Measurements from ENCODE around the gene ZBTB8A.

DNA sequence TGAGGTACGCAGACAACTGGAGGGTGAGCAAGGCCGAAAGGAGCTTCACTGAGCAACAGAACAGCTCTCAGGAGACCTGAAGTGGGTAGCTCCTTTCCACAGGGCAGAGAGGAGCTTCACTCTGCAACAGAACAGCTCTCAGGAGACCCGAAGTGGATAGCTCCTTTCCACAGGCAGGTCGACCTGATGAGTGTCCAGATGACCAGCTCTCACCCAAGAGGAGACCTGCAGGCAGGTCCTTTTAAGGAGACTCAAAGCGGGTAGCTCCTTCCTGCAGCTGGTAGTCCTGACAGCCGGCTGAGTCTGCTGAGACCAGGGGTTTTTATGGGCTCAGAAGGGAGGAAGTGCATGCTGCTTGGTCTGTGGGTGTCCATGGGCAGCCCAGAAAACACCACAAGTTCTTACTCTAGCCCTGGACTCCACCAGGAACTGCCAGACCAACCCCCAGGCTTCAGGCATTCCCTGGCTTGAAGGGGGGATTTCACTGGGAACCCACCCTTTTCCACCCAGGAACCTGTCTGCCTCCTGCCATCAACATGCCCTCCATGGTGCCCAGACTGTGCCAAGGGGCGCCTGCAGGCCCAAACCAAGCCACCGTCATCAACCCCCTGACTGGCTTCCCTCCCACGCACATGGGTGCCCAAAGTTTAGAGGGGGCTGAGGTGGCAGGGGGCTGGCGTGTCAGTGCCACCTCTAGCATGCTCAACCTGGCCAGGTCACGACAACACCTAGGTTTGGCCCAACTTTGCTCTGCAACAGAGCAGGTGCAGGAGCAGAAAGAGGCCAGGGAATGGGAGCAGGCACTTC is 67.5 kb downstream of the ZBTB8A start:
- TF ChIP-seq EP300 (IDR thresholded peaks at IDR 0.05; ENCODE audit: borderline replicate concordance in 1 of 2, control insufficient read depth in 1 of 2, low read depth in 2 of 2, low read length in 2 of 2) (no peak), SIN3A (IDR thresholded peaks at IDR 0.05; ENCODE audit: low read depth, low read length) (no peak), ZBED1 (IDR thresholded peaks at IDR 0.05; ENCODE audit: borderline replicate concordance) (no peak), FOXM1 (IDR thresholded peaks at IDR 0.05; ENCODE audit: low read depth, low read length) (no peak), JUND (IDR thresholded peaks at IDR 0.05; ENCODE audit: low read depth, low read length) (no peak)
- TF ChIP-seq, protein P1, sequence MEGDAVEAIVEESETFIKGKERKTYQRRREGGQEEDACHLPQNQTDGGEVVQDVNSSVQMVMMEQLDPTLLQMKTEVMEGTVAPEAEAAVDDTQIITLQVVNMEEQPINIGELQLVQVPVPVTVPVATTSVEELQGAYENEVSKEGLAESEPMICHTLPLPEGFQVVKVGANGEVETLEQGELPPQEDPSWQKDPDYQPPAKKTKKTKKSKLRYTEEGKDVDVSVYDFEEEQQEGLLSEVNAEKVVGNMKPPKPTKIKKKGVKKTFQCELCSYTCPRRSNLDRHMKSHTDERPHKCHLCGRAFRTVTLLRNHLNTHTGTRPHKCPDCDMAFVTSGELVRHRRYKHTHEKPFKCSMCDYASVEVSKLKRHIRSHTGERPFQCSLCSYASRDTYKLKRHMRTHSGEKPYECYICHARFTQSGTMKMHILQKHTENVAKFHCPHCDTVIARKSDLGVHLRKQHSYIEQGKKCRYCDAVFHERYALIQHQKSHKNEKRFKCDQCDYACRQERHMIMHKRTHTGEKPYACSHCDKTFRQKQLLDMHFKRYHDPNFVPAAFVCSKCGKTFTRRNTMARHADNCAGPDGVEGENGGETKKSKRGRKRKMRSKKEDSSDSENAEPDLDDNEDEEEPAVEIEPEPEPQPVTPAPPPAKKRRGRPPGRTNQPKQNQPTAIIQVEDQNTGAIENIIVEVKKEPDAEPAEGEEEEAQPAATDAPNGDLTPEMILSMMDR (IDR thresholded peaks at IDR 0.05 in 2 of 3, conservative IDR thresholded peaks at IDR 0.05 in 1 of 3; ENCODE audit: control insufficient read depth in 2 of 3, extremely low read depth in 1 of 3, insufficient read depth in 1 of 3, low read depth in 3 of 3, low read length in 3 of 3) = no peak
- TF ChIP-seq, protein P2, sequence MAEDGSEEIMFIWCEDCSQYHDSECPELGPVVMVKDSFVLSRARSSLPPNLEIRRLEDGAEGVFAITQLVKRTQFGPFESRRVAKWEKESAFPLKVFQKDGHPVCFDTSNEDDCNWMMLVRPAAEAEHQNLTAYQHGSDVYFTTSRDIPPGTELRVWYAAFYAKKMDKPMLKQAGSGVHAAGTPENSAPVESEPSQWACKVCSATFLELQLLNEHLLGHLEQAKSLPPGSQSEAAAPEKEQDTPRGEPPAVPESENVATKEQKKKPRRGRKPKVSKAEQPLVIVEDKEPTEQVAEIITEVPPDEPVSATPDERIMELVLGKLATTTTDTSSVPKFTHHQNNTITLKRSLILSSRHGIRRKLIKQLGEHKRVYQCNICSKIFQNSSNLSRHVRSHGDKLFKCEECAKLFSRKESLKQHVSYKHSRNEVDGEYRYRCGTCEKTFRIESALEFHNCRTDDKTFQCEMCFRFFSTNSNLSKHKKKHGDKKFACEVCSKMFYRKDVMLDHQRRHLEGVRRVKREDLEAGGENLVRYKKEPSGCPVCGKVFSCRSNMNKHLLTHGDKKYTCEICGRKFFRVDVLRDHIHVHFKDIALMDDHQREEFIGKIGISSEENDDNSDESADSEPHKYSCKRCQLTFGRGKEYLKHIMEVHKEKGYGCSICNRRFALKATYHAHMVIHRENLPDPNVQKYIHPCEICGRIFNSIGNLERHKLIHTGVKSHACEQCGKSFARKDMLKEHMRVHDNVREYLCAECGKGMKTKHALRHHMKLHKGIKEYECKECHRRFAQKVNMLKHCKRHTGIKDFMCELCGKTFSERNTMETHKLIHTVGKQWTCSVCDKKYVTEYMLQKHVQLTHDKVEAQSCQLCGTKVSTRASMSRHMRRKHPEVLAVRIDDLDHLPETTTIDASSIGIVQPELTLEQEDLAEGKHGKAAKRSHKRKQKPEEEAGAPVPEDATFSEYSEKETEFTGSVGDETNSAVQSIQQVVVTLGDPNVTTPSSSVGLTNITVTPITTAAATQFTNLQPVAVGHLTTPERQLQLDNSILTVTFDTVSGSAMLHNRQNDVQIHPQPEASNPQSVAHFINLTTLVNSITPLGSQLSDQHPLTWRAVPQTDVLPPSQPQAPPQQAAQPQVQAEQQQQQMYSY (CRISPR knock-in tag; IDR thresholded peaks at IDR 0.05) = no peak
